GM13976 (cell line): ENCODE results near the gene PHLDB3.
A peak's percentile ranks its signal among the peaks of the same experiment; 100 is the strongest.
"Not testable (repeated sequence)": the region's sequence is repeated elsewhere in the genome, so short reads cannot be mapped to it uniquely, and the experiment has no call there.

Experiments used
- DNase-seq: peaks from one replicate; pipeline ENCODE4 v3.0.0; 2012; ENCODE audit warnings: low spot score
- in situ Hi-C: fragments of 300-500 bp; cut with MboI; formaldehyde crosslinking; loops from one replicate; pipeline ENCODE4 v1.12.0; 2022; ENCODE audit warnings: low sequenced_read_pairs, mixed read lengths, inconsistent platforms; ENCODE audit not compliant: unreplicated experiment
- TF ChIP-seq, protein P1 (sequence below): IDR thresholded peaks from 2 replicates; pipeline ENCODE4 v1.5.1; 2012; ENCODE audit warnings: borderline replicate concordance, mild to moderate bottlenecking; ENCODE audit not compliant: insufficient read depth; ENCODE audit errors: extremely low read depth, missing control alignments, control extremely low read depth

PHLDB3 gene

DNA sequence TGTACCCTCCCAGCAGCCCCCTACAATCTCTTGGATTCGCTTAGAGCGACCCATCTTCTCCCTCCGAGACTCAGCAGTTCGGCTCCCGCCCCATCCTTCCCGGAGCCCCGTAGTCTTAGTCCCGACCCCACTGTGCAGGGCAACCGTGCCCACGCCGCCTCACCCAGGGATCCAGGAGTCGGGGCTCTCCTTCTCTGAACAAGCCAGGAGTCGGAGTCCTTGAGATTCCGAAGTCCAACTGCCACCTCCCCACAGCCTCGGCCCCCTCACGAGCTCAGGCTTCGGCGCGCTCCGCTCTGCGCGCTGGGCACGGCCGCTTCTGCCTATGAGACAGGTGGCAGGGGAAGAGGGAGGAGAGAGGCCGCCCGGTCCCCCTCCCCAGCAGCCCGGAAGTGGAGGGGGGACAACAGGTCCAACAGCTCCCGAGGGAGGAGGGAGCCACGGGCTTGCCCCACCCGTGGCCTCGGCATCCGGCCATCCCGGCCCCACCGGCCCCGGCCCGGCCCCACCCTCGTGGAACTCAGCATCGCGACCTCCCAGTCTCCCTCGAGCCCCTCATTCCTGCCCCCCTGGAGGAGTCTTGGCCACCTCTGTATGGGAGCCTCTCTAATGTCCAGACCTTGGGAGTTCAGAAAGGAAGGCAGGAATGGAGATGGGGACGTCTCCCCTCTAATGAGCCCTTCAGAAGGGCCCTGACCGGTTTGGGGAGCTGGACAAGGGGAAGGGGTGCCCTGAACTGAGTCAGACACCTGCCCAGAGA is at the start of gene PHLDB3:
Gene PHLDB3, minus strand, starts transcription at position 321 of the 760 bp plus-strand sequence. CDS start 628 bp downstream, outside the sequence.
- peak; percentile 51 for DNase-seq
- in situ Hi-C loops, result no loop called here

DNA sequence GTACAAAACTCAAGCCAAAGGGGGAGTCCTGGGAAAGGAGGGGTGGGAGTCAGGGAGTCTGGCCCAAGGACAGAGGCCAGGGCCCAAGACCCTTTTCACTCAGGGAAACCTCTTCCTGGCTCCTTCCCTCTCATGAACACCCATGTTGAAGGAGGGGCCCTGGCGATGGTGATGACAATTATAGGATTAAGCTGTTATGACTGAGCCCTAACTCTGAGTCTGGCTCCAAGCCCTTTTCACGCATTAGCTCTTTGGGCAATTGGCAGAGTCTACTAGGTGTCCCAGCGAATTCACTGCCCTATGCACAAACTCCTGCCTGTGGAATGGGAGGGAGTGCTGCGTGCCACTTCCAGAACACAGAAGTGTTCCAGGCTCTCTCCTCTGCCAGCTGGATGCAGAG is 49.1 kb upstream of the PHLDB3 start:
- TF ChIP-seq, protein P1, sequence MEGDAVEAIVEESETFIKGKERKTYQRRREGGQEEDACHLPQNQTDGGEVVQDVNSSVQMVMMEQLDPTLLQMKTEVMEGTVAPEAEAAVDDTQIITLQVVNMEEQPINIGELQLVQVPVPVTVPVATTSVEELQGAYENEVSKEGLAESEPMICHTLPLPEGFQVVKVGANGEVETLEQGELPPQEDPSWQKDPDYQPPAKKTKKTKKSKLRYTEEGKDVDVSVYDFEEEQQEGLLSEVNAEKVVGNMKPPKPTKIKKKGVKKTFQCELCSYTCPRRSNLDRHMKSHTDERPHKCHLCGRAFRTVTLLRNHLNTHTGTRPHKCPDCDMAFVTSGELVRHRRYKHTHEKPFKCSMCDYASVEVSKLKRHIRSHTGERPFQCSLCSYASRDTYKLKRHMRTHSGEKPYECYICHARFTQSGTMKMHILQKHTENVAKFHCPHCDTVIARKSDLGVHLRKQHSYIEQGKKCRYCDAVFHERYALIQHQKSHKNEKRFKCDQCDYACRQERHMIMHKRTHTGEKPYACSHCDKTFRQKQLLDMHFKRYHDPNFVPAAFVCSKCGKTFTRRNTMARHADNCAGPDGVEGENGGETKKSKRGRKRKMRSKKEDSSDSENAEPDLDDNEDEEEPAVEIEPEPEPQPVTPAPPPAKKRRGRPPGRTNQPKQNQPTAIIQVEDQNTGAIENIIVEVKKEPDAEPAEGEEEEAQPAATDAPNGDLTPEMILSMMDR, result no peak
- in situ Hi-C loops, result no loop called here
- no peak for DNase-seq

More for the DNA sequence above, at the start of gene PHLDB3:
- TF ChIP-seq, protein P1, result no peak

DNA sequence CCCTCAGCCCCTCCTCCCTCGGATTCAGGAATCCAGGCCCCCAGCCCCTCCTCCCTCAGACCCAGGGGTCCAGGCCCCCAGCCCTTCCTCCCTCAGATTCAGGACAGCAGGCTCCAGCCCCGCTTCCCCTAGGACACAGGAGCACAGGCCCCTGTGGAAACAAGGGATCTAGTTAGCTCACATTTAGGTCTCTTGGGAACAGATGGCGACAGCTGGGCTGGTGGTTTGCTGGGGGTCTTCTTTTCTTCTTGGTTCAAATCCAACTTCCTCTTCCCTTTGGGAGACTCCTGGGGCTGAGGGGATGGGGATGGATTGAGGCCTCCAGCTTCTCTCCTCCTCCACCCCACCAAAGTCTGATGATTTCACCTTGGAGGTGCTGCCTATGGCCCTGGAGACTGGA is 48.1 kb upstream of the PHLDB3 start:
- DNase-seq, result no peak
- TF ChIP-seq, protein P1, result no peak
- in situ Hi-C loops, result no loop called here

DNA sequence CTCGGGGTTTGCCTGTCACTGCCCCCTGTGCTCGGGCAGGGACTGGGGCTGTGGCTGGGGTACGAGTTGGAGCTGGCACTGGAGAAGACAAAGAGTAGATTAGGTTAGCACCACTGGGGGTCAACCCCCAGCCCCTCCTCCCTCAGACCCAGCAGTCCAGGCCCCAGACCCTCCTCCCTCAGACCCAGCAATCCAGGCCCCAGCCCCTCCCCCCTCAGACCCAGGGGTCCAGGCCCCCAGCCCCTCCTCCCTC is 47.6 kb upstream of the PHLDB3 start:
- TF ChIP-seq, protein P1, result no peak
- in situ Hi-C loops, result no loop called here
- DNase-seq, result no peak

DNA sequence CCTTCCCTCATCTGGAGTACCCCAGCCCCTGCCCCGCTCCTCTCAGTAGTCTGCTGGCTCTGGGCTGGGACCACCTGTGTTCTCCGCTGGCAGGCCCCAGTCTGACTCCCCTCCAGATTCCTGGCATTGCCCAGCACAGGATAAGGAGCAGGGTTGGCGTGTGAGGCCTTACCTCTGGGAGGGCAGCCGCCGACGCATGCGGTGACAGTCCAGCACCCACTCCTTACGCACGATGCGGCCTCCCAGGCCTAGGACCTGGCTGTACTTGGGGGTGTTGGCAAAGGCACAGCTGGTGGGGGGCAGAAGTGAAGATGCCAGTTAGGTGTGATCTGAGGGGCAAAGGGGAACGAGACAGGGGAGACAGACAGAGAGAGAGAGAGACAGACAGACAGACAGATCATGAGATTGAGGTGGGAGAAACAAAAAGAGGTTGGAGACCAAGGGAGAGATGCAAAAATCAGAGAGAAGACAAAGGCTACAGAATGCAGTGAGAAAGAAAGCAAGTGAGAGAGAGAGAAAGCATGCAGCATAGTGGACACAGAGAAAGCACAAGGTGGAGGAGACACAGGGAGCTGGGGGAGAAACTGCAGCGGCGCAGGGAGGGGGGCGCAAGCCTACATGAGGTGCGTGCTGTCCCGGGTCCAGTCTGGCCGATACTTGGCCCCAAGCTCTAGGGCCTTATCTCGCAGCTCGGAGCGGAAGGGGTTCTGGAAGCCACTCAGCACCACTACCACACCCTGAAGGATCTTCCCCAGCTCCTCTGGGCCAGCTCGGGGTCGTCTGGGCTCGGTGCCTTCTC is 47.1 kb upstream of the PHLDB3 start:
- no peak for DNase-seq
- in situ Hi-C loops, result no loop called here
- TF ChIP-seq, protein P1, result no peak

DNA sequence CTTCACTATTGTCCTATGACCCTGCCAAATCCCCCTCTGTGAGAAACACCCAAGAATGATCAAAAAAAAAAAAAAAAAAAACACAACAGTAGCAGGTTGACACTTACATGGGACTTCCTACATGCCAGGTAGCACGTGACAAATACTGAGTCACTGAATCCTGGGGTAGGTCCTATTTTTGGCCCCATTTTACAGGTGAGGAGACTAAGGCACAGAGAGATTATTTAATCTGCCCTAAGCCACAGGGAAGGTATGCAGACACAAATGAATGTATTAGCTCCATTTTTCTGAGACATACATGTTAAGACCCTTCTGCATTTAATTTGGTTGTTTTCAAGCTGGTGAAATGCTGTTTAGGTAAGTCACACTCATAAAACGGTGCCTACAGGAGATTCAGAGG is 44.2 kb upstream of the PHLDB3 start:
- in situ Hi-C loops, result no loop called here
- TF ChIP-seq, protein P1, result no peak
- no peak for DNase-seq

DNA sequence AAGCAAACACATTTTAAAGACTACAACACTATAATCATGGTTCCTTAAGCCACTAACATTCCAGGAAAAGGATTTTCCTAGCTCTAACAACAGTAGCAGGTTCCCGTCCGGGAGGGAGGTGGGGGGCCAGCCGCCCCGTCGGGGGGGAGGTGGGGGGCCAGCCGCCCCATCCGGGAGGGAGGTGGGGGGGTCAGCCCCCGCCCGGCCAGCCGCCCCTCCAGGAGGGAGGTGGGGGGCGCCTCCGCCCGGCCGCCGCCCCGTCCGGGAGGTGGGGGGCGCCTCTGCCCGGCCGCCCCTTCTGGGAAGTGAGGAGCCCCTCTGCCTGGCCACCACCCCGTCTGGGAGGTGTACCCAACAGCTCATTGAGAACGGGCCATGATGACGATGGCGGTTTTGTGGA is 43.4 kb upstream of the PHLDB3 start:
- in situ Hi-C loops, DNase-seq: not testable (repeated sequence)
